GM12878 (cell line): ENCODE results near the gene HPSE2. TPM values are rescaled to one million over a fixed set of nuclear protein-coding genes. Genes with fewer than 3 reads are reported as not detected.

Experiments used
- ATAC-seq: fragments of 200-7000 bp; cut with Tn5 transposase; 3 replicates; pipeline ENCODE4 v1.9.1; 2020; ENCODE audit warnings: mild to moderate bottlenecking, moderate library complexity
- BruUV-seq: library from RNA; stranded (reverse); fragments of 400-500 nt; replicated peaks from 2 replicates; lab custom pipeline; 2021; lab: Mats Ljungman, UMichigan
- CTCF ChIA-PET: fragments of 300-600 bp; sonication (Branson Sonifier 250); formaldehyde crosslinking; extraction: SDS; loops from one replicate; lab custom pipeline; 2021; ENCODE audit warnings: inconsistent platforms; lab: Yijun Ruan, JAX
- POLR2A ChIA-PET: fragments of 350-600 bp; formaldehyde crosslinking; extraction: SDS; loops from one replicate; lab custom pipeline; 2021; ENCODE audit warnings: inconsistent platforms; lab: Charles Lee
- RAD21 ChIA-PET: fragments of 300-600 bp; sonication (Branson Sonifier 250); formaldehyde crosslinking; loops from one replicate; lab custom pipeline; 2023; ENCODE audit warnings: antibody characterized with exemption; ENCODE audit not compliant: unreplicated experiment; lab: Charles Lee
- SMC1A ChIA-PET: fragments of 300-600 bp; sonication (Branson Sonifier 250); formaldehyde crosslinking; loops from one replicate; lab custom pipeline; 2023; ENCODE audit not compliant: unreplicated experiment, uncharacterized antibody; lab: Charles Lee
- DNase-seq: peaks from one replicate; pipeline ENCODE4 v3.0.0-alpha.2; 2011; ENCODE audit warnings: low read depth, low spot score
- FAIRE-seq: peaks from 3 replicates; lab custom pipeline; 2011; peaks lifted over from hg19 to GRCh38; lab: Jason Lieb, UNC
- H2AFZ ChIP-seq: 2 replicates; pipeline ENCODE4 v1.6.0; 2011; ENCODE audit warnings: low read depth, low read length, control low read depth; ENCODE audit not compliant: control insufficient read depth
- H3K27ac ChIP-seq: 2 replicates; pipeline ENCODE4 v1.5.1; 2011; ENCODE audit warnings: control low read depth; ENCODE audit not compliant: control insufficient read depth, insufficient read depth
- H3K27me3 ChIP-seq, 2 experiments: replicated peaks in 1 of 2; 2 replicates each; pipeline versions ENCODE4 v1.6.0 to v1.6.1; 2011; ENCODE audit warnings: low read length in 1 of 2; ENCODE audit not compliant: control insufficient read depth in 2 of 2, insufficient read depth in 2 of 2
- H3K36me3 ChIP-seq, 2 experiments: 2 replicates each; pipeline ENCODE4 v1.5.1; 2011; ENCODE audit warnings: low read length in 1 of 2; ENCODE audit not compliant: control insufficient read depth in 2 of 2, insufficient read depth in 2 of 2
- H3K4me1 ChIP-seq: 2 replicates; pipeline ENCODE4 v1.6.1; 2011; ENCODE audit warnings: mild to moderate bottlenecking, low read length, moderate library complexity, mixed read lengths; ENCODE audit not compliant: control insufficient read depth, insufficient read depth
- H3K4me2 ChIP-seq: 2 replicates; pipeline ENCODE4 v1.6.0; 2011; ENCODE audit warnings: control low read depth; ENCODE audit not compliant: control insufficient read depth, insufficient read depth
- H3K4me3 ChIP-seq: fragments of 200-600 bp; sonication (generic); 2 replicates; pipeline ENCODE4 v1.5.1; 2016
- H3K79me2 ChIP-seq: 2 replicates; pipeline ENCODE4 v1.6.0; 2011; ENCODE audit warnings: low read length; ENCODE audit not compliant: control insufficient read depth, insufficient read depth
- H3K9ac ChIP-seq: 2 replicates; pipeline ENCODE4 v1.8.0; 2011; ENCODE audit warnings: low read length, control low read depth, mixed read lengths; ENCODE audit not compliant: control insufficient read depth, insufficient read depth
- H3K9me3 ChIP-seq: replicated peaks from 3 replicates; pipeline ENCODE4 v1.5.1; 2011; ENCODE audit warnings: mild to moderate bottlenecking, low read length; ENCODE audit not compliant: control insufficient read depth, insufficient read depth
- H4K20me1 ChIP-seq: 2 replicates; pipeline ENCODE4 v1.6.0; 2011; ENCODE audit not compliant: control insufficient read depth, insufficient read depth
- BCL11A ChIP-seq: IDR thresholded peaks from 2 replicates; pipeline ENCODE4 v1.6.1; 2011; ENCODE audit warnings: low read depth, low read length
- CBX5 ChIP-seq: sonication (generic); IDR thresholded peaks from 2 replicates; pipeline ENCODE4 v1.6.1; 2016; ENCODE audit warnings: low read depth, moderate library complexity, mild to moderate bottlenecking, inconsistent platforms
- NFYA ChIP-seq: IDR thresholded peaks from 2 replicates; pipeline ENCODE4 v1.6.1; 2011; ENCODE audit warnings: low read depth, mild to moderate bottlenecking, low read length, improper control_type of control experiment, borderline replicate concordance
- POU2F2 ChIP-seq: IDR thresholded peaks from 3 replicates; pipeline ENCODE4 v1.6.1; 2011; ENCODE audit warnings: low read depth, mild to moderate bottlenecking, low read length, borderline replicate concordance
- RB1 ChIP-seq: fragments of 450-650 bp; formaldehyde crosslinking; IDR thresholded peaks from 2 replicates; pipeline ENCODE4 v1.6.1; 2017; ENCODE audit warnings: mild to moderate bottlenecking, borderline replicate concordance
- RELA ChIP-seq: fragments of 450-650 bp; IDR thresholded peaks from 2 replicates; pipeline ENCODE4 v1.8.0; 2014; ENCODE audit warnings: borderline replicate concordance; ENCODE audit not compliant: partially characterized antibody
- TCF3 ChIP-seq: IDR thresholded peaks from 2 replicates; pipeline ENCODE4 v1.6.1; 2012; ENCODE audit warnings: low read depth, mild to moderate bottlenecking, low read length, borderline replicate concordance; ENCODE audit not compliant: insufficient read depth
- WGBS: methylation state at CpG from one replicate; pipeline ENCODE4 v1.1.6; 2016; ENCODE audit warnings: low lambda C conversion rate; ENCODE audit not compliant: insufficient replicate concordance, insufficient coverage; ENCODE audit errors: missing lambda C conversion rate; 5-methylcytosine and 5-hydroxymethylcytosine counted together
- in situ Hi-C: fragments of 300-500 bp; cut with MboI; formaldehyde crosslinking; loops from 9 replicates; pipeline ENCODE4 v1.14.3; 2018; ENCODE audit warnings: mixed read lengths
- intact Hi-C: fragments of 100-400 bp; cut with micrococcal nuclease; formaldehyde crosslinking; loops from one replicate; pipeline ENCODE4 v1.14.2; 2022; ENCODE audit not compliant: unreplicated experiment
- polyA plus RNA-seq, 11 experiments: library from polyadenylated mRNA; depleted of rRNA in 4 of 11; unstranded in 6 of 11; stranded (reverse) in 5 of 11; fragments of >200 nt; fragmentation: Nextera tagmentation in 4 of 11; fragmentation: Illumina TruSeq in 1 of 11; extraction: Ambion mirVana in 4 of 11; extraction: Trizol in 1 of 11; gene quantifications; 1 replicate in 1 of 11; 2 replicates in 10 of 11; pipeline versions ENCODE4 v1.2.1 to v1.2.3, GENCODE V29; 2011 to 2016; ENCODE audit warnings: inconsistent platforms in 2 of 11, missing spikeins in 2 of 11, low read depth in 1 of 11
- total RNA-seq, 4 experiments: library from RNA; depleted of rRNA in 3 of 4; stranded (reverse); fragments of >200 nt in 3 of 4; fragmentation: Illumina TruSeq in 1 of 4; extraction: Trizol in 1 of 4; gene quantifications; 2 replicates each; pipeline versions ENCODE4 v1.2.1 to v1.2.3, GENCODE V29; 2013 to 2021
- TF ChIP-seq, protein P1 (sequence below): fragments of 450-650 bp; IDR thresholded peaks from 2 replicates; pipeline ENCODE4 v1.6.1; 2017; ENCODE audit warnings: low read depth, mild to moderate bottlenecking, moderate library complexity
- TF ChIP-seq, protein P2 (sequence below): fragments of 450-650 bp; IDR thresholded peaks from 2 replicates; pipeline ENCODE4 v1.6.1; 2017; ENCODE audit warnings: mild to moderate bottlenecking, moderate library complexity

The HPSE2 gene
- total and polyA plus RNA-seq, 10 of the 15 experiments (the other 5 are each of a cell fraction or from before 2014, with no cell fraction given): 0.06 TPM; not detected in 9

DNA sequence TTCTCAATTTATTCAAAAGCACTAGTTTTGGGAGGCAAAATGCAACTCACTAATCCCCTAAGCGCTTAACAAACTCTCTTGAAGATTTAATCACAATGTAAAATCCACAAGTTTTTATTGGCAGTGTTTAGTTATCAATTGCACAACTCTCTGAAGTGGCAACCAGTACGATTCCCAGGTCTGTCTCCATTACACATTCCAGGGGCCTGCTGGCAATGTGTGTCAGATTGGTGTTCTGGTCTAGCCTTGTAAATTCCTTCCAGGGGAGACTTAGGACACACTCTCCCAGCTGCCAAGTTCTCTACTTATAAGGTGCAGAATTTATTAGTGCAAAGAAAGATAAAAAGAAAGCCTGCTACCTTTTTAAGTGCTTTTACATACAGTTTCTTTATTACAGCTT, 624.2 kb downstream of the HPSE2 start (continued):
- TF ChIP-seq RELA: no peak

DNA sequence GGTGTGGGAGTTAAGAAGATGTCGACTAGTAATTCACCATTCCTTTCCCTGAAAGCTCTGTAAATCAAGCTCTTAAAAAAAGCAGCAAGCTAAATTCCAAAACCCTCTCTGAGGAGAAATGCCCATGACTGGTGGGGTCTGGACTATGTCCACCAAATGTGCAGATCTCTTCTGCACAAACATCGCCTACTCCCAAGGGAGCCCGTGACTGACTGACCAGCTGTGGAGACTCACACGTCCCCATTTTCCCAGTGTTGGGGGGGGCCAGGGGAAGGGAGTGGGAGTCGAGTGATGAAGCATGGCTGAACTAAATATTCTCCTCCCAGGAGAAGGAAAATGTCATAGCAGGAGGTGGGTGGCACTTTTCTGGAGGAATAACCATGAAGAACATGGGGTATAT, 624.8 kb downstream of the HPSE2 start:
- Histone ChIP-seq H3K79me2 (no peaks in the 10 kb centered on the region), H3K27ac (no peak overlapping the region), H3K4me3 (no peak overlapping the region), H3K9me3 (no peaks in the 10 kb centered on the region), H3K4me1 (no peaks in the 10 kb centered on the region), H3K4me2 (no peak overlapping the region), H2AFZ (no peak overlapping the region), H4K20me1 (no peaks in the 10 kb centered on the region), H3K27me3 (no peaks in the 10 kb centered on the region; a peak in 2 of 4 replicates), H3K36me3 (no peaks in the 10 kb centered on the region), H3K9ac (no peak overlapping the region)
- 36% methylated on average over 5 of the region's 5 CpGs for WGBS
- ChIA-PET RAD21 (no interaction called here), SMC1A (no interaction called here), CTCF (no interaction called here), POLR2A (no interaction called here)
- ATAC-seq (no peak), FAIRE-seq (no peak), DNase-seq (no peak)
- TF ChIP-seq BCL11A: no peak
- TF ChIP-seq, protein P1, sequence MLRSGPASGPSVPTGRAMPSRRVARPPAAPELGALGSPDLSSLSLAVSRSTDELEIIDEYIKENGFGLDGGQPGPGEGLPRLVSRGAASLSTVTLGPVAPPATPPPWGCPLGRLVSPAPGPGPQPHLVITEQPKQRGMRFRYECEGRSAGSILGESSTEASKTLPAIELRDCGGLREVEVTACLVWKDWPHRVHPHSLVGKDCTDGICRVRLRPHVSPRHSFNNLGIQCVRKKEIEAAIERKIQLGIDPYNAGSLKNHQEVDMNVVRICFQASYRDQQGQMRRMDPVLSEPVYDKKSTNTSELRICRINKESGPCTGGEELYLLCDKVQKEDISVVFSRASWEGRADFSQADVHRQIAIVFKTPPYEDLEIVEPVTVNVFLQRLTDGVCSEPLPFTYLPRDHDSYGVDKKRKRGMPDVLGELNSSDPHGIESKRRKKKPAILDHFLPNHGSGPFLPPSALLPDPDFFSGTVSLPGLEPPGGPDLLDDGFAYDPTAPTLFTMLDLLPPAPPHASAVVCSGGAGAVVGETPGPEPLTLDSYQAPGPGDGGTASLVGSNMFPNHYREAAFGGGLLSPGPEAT: no peak
- no peak for TF ChIP-seq NFYA
- no peak for TF ChIP-seq RB1
- TF ChIP-seq CBX5: no peak
- no peak for TF ChIP-seq POU2F2
- no peak for TF ChIP-seq TCF3
- TF ChIP-seq, protein P2, sequence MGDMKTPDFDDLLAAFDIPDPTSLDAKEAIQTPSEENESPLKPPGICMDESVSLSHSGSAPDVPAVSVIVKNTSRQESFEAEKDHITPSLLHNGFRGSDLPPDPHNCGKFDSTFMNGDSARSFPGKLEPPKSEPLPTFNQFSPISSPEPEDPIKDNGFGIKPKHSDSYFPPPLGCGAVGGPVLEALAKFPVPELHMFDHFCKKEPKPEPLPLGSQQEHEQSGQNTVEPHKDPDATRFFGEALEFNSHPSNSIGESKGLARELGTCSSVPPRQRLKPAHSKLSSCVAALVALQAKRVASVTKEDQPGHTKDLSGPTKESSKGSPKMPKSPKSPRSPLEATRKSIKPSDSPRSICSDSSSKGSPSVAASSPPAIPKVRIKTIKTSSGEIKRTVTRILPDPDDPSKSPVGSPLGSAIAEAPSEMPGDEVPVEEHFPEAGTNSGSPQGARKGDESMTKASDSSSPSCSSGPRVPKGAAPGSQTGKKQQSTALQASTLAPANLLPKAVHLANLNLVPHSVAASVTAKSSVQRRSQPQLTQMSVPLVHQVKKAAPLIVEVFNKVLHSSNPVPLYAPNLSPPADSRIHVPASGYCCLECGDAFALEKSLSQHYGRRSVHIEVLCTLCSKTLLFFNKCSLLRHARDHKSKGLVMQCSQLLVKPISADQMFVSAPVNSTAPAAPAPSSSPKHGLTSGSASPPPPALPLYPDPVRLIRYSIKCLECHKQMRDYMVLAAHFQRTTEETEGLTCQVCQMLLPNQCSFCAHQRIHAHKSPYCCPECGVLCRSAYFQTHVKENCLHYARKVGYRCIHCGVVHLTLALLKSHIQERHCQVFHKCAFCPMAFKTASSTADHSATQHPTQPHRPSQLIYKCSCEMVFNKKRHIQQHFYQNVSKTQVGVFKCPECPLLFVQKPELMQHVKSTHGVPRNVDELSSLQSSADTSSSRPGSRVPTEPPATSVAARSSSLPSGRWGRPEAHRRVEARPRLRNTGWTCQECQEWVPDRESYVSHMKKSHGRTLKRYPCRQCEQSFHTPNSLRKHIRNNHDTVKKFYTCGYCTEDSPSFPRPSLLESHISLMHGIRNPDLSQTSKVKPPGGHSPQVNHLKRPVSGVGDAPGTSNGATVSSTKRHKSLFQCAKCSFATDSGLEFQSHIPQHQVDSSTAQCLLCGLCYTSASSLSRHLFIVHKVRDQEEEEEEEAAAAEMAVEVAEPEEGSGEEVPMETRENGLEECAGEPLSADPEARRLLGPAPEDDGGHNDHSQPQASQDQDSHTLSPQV: no peak
- in situ Hi-C loops (no loop called here), intact Hi-C loops (no loop called here)
- no TSS peak for BruUV-seq
